ENCODE results near the gene OSBPL10.
"Not testable (repeated sequence)": the region's sequence is repeated elsewhere in the genome, so short reads cannot be mapped to it uniquely, and the experiment has no call there.

- not testable (repeated sequence) for TF ChIP-seq EZH2 (IDR thresholded peaks at IDR 0.05; ENCODE audit: insufficient read depth, low read length)
- TF ChIP-seq, protein P1, sequence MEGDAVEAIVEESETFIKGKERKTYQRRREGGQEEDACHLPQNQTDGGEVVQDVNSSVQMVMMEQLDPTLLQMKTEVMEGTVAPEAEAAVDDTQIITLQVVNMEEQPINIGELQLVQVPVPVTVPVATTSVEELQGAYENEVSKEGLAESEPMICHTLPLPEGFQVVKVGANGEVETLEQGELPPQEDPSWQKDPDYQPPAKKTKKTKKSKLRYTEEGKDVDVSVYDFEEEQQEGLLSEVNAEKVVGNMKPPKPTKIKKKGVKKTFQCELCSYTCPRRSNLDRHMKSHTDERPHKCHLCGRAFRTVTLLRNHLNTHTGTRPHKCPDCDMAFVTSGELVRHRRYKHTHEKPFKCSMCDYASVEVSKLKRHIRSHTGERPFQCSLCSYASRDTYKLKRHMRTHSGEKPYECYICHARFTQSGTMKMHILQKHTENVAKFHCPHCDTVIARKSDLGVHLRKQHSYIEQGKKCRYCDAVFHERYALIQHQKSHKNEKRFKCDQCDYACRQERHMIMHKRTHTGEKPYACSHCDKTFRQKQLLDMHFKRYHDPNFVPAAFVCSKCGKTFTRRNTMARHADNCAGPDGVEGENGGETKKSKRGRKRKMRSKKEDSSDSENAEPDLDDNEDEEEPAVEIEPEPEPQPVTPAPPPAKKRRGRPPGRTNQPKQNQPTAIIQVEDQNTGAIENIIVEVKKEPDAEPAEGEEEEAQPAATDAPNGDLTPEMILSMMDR (IDR thresholded peaks at IDR 0.05; ENCODE audit: insufficient read depth, low read depth, low read length): not testable (repeated sequence)
Measured at GRCh38 chr3:31992995-31993394, 11.9 kb upstream of the OSBPL10 start.

Data from astrocyte (in vitro differentiated cells and primary cell).